Stomach (tissue), 9 donors: ENCODE data around the gene TTLL8. TPM values are rescaled to one million over a fixed set of nuclear protein-coding genes. Genes with fewer than 3 reads are reported as not detected.

ENCODE experiments used
- DNase-seq, 2 donors: peaks; one replicate each; pipeline versions ENCODE4 v3.0.0 to v3.0.0-alpha.2; 2013 to 2019
- H3K27ac ChIP-seq, 5 donors: fragments of 200-600 bp in 4 of 5; sonication (generic) in 4 of 5; one replicate each; pipeline ENCODE4 v1.5.1; 2013 to 2019; ENCODE audit warnings: mild to moderate bottlenecking in 1 of 5, moderate library complexity in 1 of 5
- H3K27me3 ChIP-seq, 3 donors: fragments of 200-600 bp; sonication (generic); one replicate each; pipeline ENCODE4 v1.5.1; 2017 to 2019; ENCODE audit warnings: mixed run types in 1 of 3
- H3K36me3 ChIP-seq, 4 donors: fragments of 200-600 bp; sonication (generic); 1 replicate in 3 of 4; 2 replicates in 1 of 4; pipeline ENCODE4 v1.5.1; 2016 to 2019
- H3K4me1 ChIP-seq, 4 donors: fragments of 200-600 bp; sonication (generic); one replicate each; pipeline ENCODE4 v1.5.1; 2016 to 2019
- H3K4me3 ChIP-seq, 4 donors: fragments of 200-600 bp; sonication (generic) in 3 of 4; one replicate each; pipeline ENCODE4 v1.5.1; 2016 to 2019; ENCODE audit warnings: mild to moderate bottlenecking in 1 of 4
- H3K9me3 ChIP-seq, 4 donors: fragments of 200-600 bp; sonication (generic); one replicate each; pipeline ENCODE4 v1.5.1; 2016 to 2019
- EP300 ChIP-seq: sonication (generic); formaldehyde crosslinking; IDR thresholded peaks from one replicate; pipeline ENCODE4 v1.6.1; 2017; ENCODE audit warnings: antibody characterized with exemption
- POLR2A ChIP-seq, 4 donors: fragments of 450-650 bp; IDR thresholded peaks; one replicate each; pipeline ENCODE4 v1.6.1; 2016; ENCODE audit warnings: antibody characterized with exemption in 4 of 4, control low read depth in 2 of 4, mild to moderate bottlenecking in 1 of 4, moderate library complexity in 1 of 4
- POLR2AphosphoS5 ChIP-seq, 3 donors: sonication (generic); formaldehyde crosslinking; IDR thresholded peaks; one replicate each; pipeline ENCODE4 v1.6.1; 2016; ENCODE audit warnings: antibody characterized with exemption in 3 of 3
- WGBS, 5 donors: extraction: QIAGEN DNeasy Blood & Tissue Kit in 3 of 5; methylation state at CpG; one replicate each; pipeline versions ENCODE4 v1.1.5 to v1.1.7; 2013 to 2018; 5-methylcytosine and 5-hydroxymethylcytosine counted together
- intact Hi-C: fragments of 100-400 bp; cut with DNase I; formaldehyde crosslinking; loops from one replicate; pipeline ENCODE4 v1.15.1; 2023; ENCODE audit warnings: low total_unique reads
- polyA plus RNA-seq, 3 donors: library from polyadenylated mRNA; stranded (reverse); fragments of 200-250 nt; gene quantifications; one replicate each; pipeline ENCODE4 v1.2.3, GENCODE V29; 2013
- total RNA-seq, 5 donors: library from RNA; depleted of rRNA; stranded (reverse); fragments of >200 nt; gene quantifications; one replicate each; pipeline versions ENCODE4 v1.1.0 to v1.2.3, GENCODE V29; 2014 to 2016
- TF ChIP-seq, protein P1 (sequence below), 7 experiments: fragments of 450-650 bp in 4 of 7; fragments of 200-600 bp in 3 of 7; sonication (generic) in 3 of 7; IDR thresholded peaks; one replicate each; pipeline ENCODE4 v1.5.1; 2016 to 2019; ENCODE audit warnings: antibody characterized with exemption in 7 of 7, control low read depth in 2 of 7, mild to moderate bottlenecking in 1 of 7
- donor health status: healthy with polysubstance abuse.
- donor health status: Bipolar disorder and iron deficiency.
- donor health status: healthy.

The TTLL8 gene
- total and polyA plus RNA-seq, 8 donors, result not detected

DNA sequence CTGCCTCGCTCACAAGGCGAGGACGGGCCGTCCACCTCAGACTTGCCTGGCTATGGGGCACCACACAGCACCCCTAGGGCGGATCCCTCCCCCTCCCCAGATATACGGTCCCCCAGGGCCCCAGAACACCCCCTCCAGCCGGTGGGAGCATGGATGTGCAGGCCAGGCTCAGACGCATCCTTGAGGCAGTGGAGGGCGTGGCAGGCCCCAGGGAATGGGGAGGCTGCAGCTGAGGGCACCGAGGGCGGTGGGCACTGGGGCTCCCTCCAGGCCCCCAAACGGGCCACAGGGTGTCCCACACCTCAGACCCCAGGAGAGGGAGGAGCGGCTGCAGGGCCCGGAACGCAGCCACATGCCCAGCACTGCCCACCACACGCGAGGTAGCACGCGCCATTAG, 12.1 kb downstream of the TTLL8 start:
- TF ChIP-seq POLR2A (IDR thresholded peaks at IDR 0.05), result no peak
- no peak for TF ChIP-seq EP300
- TF ChIP-seq, protein P1, sequence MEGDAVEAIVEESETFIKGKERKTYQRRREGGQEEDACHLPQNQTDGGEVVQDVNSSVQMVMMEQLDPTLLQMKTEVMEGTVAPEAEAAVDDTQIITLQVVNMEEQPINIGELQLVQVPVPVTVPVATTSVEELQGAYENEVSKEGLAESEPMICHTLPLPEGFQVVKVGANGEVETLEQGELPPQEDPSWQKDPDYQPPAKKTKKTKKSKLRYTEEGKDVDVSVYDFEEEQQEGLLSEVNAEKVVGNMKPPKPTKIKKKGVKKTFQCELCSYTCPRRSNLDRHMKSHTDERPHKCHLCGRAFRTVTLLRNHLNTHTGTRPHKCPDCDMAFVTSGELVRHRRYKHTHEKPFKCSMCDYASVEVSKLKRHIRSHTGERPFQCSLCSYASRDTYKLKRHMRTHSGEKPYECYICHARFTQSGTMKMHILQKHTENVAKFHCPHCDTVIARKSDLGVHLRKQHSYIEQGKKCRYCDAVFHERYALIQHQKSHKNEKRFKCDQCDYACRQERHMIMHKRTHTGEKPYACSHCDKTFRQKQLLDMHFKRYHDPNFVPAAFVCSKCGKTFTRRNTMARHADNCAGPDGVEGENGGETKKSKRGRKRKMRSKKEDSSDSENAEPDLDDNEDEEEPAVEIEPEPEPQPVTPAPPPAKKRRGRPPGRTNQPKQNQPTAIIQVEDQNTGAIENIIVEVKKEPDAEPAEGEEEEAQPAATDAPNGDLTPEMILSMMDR (IDR thresholded peaks at IDR 0.05), result no peak
- Histone ChIP-seq H3K27ac (no peak overlapping the region), H3K27me3 (peaks cover 0 to 65% (median 14%) of the 10 kb centered on the region in 3 donors), H3K4me3 (no peak overlapping the region), H3K4me1 (no peaks in the 10 kb centered on the region), H3K9me3 (no peaks in the 10 kb centered on the region), H3K36me3 (no peaks in the 10 kb centered on the region)
- intact Hi-C loops, result no loop called here
- WGBS, 5 donors, result 69 to 86% (median 75%) methylated on average over 13 to 19 of the region's 19 CpGs
- no peak for DNase-seq

DNA sequence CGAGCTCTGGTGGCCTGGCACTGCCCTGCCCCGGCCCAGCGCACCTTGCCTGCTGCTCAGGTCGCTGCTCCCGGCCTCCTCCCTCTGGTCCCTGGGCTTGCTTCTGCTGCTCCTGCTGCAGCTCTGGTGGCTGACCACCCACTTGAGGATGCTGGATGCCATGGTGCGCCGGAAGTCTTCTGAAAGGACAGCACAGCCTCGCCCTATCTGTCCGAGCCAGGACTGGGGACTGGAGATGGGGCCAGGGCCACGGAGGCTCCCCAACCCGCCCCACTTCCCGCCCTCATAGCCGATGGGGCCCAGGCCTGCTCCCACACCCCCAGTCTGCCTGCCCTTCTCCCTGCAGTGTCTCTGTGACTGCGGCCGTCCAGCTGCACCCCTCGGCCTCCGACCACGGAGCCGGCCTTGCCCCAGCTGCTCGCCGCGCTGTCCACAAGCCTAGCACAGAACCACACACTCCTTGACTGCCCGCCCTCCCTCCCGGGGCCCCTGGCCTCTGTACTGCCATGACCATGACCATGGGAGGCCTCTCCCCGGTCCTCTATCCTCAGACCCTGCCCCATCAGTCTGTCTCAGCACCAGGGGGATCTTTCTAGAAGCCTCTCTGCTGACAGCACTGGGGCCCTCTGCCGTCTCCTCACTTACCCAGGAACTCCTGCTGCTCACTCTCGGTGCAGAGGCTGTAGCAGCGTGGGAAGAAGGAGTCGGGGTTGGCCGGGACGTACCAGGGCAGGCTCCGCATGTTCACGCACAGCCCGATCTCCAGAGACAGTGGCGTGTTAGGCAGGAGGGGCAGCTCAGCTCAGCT, 12.7 kb downstream of the TTLL8 start:
- Histone ChIP-seq H3K36me3 (no peaks in the 10 kb centered on the region), H3K4me3 (no peak overlapping the region), H3K9me3 (no peaks in the 10 kb centered on the region), H3K27me3 (peaks cover 0 to 69% (median 14%) of the 10 kb centered on the region in 3 donors), H3K27ac (no peak overlapping the region), H3K4me1 (no peaks in the 10 kb centered on the region)
- 67 to 77% (median 73%) methylated on average over 32 to 35 of the region's 35 CpGs for WGBS, 5 donors
- DNase-seq, result no peak
- intact Hi-C loops, result no loop called here
- no peak for TF ChIP-seq EP300
- TF ChIP-seq, protein P1 (IDR thresholded peaks at IDR 0.05), result no peak
- TF ChIP-seq POLR2A (IDR thresholded peaks at IDR 0.05), result no peak
- no peak for TF ChIP-seq POLR2AphosphoS5 (IDR thresholded peaks at IDR 0.05)

DNA sequence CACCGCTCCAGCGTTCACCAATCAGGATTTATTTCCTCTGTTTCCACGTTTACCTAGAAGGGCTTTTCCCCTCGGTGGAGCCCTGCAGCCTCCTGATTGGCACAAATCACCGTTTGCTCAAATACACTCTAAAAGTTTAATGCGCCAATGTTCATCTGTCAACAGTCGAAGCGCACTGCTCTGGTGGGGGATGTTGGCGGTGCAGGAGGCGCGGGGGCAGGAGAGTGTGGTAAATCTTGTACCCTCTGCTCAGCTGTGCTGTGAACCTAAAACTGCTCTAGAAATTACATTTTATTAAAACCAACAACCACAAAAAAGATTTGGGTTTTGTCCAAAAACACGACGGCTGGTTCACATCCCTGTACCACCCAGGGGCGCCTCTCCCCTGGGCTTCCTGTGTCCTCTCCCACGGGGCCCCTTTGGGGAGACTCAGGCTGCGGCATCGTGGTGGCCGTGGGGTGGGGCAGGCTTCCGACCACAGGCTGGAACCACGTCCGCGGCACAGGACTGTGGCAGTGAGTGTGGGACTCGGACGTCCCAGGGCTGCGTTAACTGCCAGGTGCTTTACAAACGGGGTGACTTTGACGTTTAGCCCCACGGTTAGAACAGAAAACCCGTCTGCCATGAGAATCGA, 13.5 kb downstream of the TTLL8 start:
- intact Hi-C loops, result no loop called here
- no peaks in the 10 kb centered on the region for H3K4me1 ChIP-seq
- no peaks in the 10 kb centered on the region for H3K36me3 ChIP-seq
- 63 to 69% (median 64%) methylated on average over 22 to 30 of the region's 30 CpGs for WGBS, 5 donors
- H3K27ac ChIP-seq, result no peak overlapping the region
- peaks cover 0 to 64% (median 14%) of the 10 kb centered on the region in 3 donors for H3K27me3 ChIP-seq
- H3K9me3 ChIP-seq, result peaks cover 0 to 3% (median under 1%) of the 10 kb centered on the region in 4 donors
- DNase-seq, result no peak
- H3K4me3 ChIP-seq, result no peak overlapping the region
- TF ChIP-seq POLR2A (IDR thresholded peaks at IDR 0.05), result no peak
- no peak for TF ChIP-seq POLR2AphosphoS5 (IDR thresholded peaks at IDR 0.05)
- no peak for TF ChIP-seq EP300
- TF ChIP-seq, protein P1 (IDR thresholded peaks at IDR 0.05), result no peak

DNA sequence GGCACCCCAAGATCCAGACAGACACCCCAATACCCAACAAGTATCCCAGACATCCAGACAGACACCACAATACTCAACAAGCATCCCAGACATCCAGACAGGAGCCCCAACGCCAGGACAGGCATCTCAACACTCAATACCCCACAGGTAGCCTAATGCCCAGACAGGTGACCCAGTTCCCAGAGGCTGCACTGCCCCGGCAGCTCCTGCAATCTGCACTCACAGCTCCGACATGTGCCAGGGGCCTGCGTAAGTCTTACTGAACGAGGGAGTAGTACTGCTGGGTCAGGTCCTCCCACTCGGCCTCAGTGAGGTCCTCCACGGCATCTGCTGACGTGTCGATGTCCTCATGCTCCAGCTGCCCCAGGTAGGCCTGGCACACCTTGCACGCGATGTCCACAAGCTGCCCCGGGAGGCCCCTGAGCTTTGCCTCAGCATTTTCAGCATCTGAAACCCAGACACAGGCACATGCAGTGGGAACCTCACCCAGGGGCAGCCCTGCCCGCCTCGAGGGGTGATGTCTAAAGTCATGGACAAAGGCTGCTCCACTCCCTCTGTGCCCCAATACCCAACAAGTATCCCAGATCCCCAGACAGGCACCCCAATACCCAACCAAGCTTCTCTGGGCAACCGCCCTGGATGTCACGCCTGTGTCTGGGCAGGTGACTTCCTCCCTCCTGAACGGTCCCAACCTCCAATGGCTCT, 16.6 kb downstream of the TTLL8 start:
- WGBS, 5 donors, result 77 to 87% (median 79%) methylated on average over 15 to 17 of the region's 17 CpGs

More for the DNA sequence above, 16.6 kb downstream of the TTLL8 start:
- H3K9me3 ChIP-seq, result peaks cover 0 to 14% (median 8%) of the 10 kb centered on the region in 4 donors
- intact Hi-C loops, result no loop called here
- no peaks in the 10 kb centered on the region for H3K36me3 ChIP-seq
- no peak overlapping the region for H3K27ac ChIP-seq
- no peak overlapping the region for H3K4me3 ChIP-seq
- no peak for DNase-seq
- H3K27me3 ChIP-seq, result peaks cover 0 to 42% (median 14%) of the 10 kb centered on the region in 3 donors
- H3K4me1 ChIP-seq, result no peaks in the 10 kb centered on the region
- TF ChIP-seq POLR2A (IDR thresholded peaks at IDR 0.05) (no peak), POLR2AphosphoS5 (IDR thresholded peaks at IDR 0.05) (no peak), EP300 (no peak)
- TF ChIP-seq, protein P1 (IDR thresholded peaks at IDR 0.05), result no peak
